Chondrocyte (in vitro differentiated cells): ENCODE measurements around the gene NUP188. TPM values are rescaled to one million over a fixed set of nuclear protein-coding genes. Genes with fewer than 3 reads are reported as not detected.
A peak's percentile ranks its signal among the peaks of the same experiment; 100 is the strongest.

Experiments used
- DNase-seq: peaks from one replicate; pipeline ENCODE4 v3.0.0; 2021; ENCODE audit warnings: mixed read lengths, low spot score
- H3K27ac Mint-ChIP-seq: one replicate; pipeline ENCODE4 v1.8.0; 2021; ENCODE audit warnings: mild to moderate bottlenecking, moderate library complexity, mixed read lengths; ENCODE audit not compliant: unreplicated experiment
- H3K27me3 Mint-ChIP-seq: 2 replicates; pipeline ENCODE4 v1.8.0; 2021; ENCODE audit warnings: low read depth, mixed read lengths
- H3K36me3 Mint-ChIP-seq: 2 replicates; pipeline ENCODE4 v1.8.0; 2021; ENCODE audit warnings: low read depth, mixed read lengths
- H3K4me1 Mint-ChIP-seq: 2 replicates; pipeline ENCODE4 v1.8.0; 2021; ENCODE audit warnings: low read depth, mild to moderate bottlenecking, mixed read lengths
- H3K4me3 Mint-ChIP-seq: one replicate; pipeline ENCODE4 v1.8.0; 2021; ENCODE audit warnings: mild to moderate bottlenecking, moderate library complexity, mixed read lengths; ENCODE audit not compliant: unreplicated experiment
- H3K9me3 Mint-ChIP-seq: 2 replicates; pipeline ENCODE4 v1.8.0; 2021; ENCODE audit warnings: low read depth, mixed read lengths
- CTCF ChIP-seq: fragments of 200-600 bp; sonication (generic); IDR thresholded peaks from 2 replicates; pipeline ENCODE4 v1.5.0; 2021; ENCODE audit warnings: antibody characterized with exemption, mild to moderate bottlenecking, moderate library complexity
- long read RNA-seq: library from polyadenylated mRNA; stranded (forward); transcript quantifications from one replicate; pipeline ENCODE4 v2.0.0, GENCODE V29; 2021
- total RNA-seq: library from RNA; stranded (reverse); gene quantifications from 3 replicates; pipeline ENCODE4 v1.2.1, GENCODE V29; 2021

The NUP188 gene
- total RNA-seq: 36.0 to 51.8 TPM (median 38.2 TPM) in 3 replicates
- long read RNA-seq, full-length matches to known transcripts: 43 of 91 reads
- long read RNA-seq, partial matches to known transcripts: 9 of 91 reads
- long read RNA-seq, other reads (novel, unspliced or antisense): 39 of 91 reads

- peak; percentile 96 for DNase-seq
- peak within 1 kb of the TSS; percentile 79 for H3K4me3 Mint-ChIP-seq
These were observed at the start of gene NUP188, which contains the start of gene DOLK for GRCh38 chr9:128947527-128948301. Gene NUP188, plus strand, starts transcription at chr9:128947699. Its CDS starts 21 bp downstream, at chr9:128947720. Gene DOLK, minus strand, starts transcription at chr9:128947603. Its CDS starts 300 bp downstream, at chr9:128947303.

GRCh38 chr9:128898382-128898781 lies 49.1 kb upstream of the NUP188 start:
- DNase-seq: no peak
- no peaks in the 10 kb centered on the region for H3K9me3 Mint-ChIP-seq
- no peaks in the 10 kb centered on the region for H3K27me3 Mint-ChIP-seq
- peaks cover 47% of the 10 kb centered on the region for H3K4me1 Mint-ChIP-seq
- no peak overlapping the region for H3K4me3 Mint-ChIP-seq
- H3K27ac Mint-ChIP-seq: no peak overlapping the region
- H3K36me3 Mint-ChIP-seq: peaks cover 9% of the 10 kb centered on the region
- no peak for TF ChIP-seq CTCF

More at GRCh38 chr9:128947527-128948301, at the start of gene NUP188, which contains the start of gene DOLK:
- Mint-ChIP-seq H3K27ac (peak within 1 kb of the TSS; percentile 98), H3K9me3 (no peaks in the 10 kb centered on the region), H3K4me1 (peaks cover 29% of the 10 kb centered on the region), H3K36me3 (no peaks in the 10 kb centered on the region), H3K27me3 (no peaks in the 10 kb centered on the region)
- TF ChIP-seq CTCF: no peak

- Mint-ChIP-seq H3K27me3 (no peaks in the 10 kb centered on the region), H3K4me1 (peaks cover 49% of the 10 kb centered on the region), H3K27ac (no peak overlapping the region), H3K36me3 (peaks cover 8% of the 10 kb centered on the region), H3K9me3 (no peaks in the 10 kb centered on the region), H3K4me3 (no peak overlapping the region)
- no peak for TF ChIP-seq CTCF
- DNase-seq: no peak
These were observed 48.5 kb upstream of the NUP188 start for GRCh38 chr9:128898845-128899565.

GRCh38 chr9:128899566-128900322 lies 47.8 kb upstream of the NUP188 start:
- Mint-ChIP-seq H3K36me3 (peaks cover 8% of the 10 kb centered on the region), H3K27me3 (no peaks in the 10 kb centered on the region), H3K27ac (no peak overlapping the region), H3K4me1 (peaks cover 51% of the 10 kb centered on the region), H3K4me3 (no peak overlapping the region), H3K9me3 (no peaks in the 10 kb centered on the region)
- TF ChIP-seq CTCF: no peak
- DNase-seq: no peak

- Mint-ChIP-seq H3K9me3 (no peaks in the 10 kb centered on the region), H3K4me3 (no peak overlapping the region), H3K36me3 (peaks cover 4% of the 10 kb centered on the region), H3K27ac (no peak overlapping the region), H3K4me1 (peaks cover 36% of the 10 kb centered on the region), H3K27me3 (no peaks in the 10 kb centered on the region)
- TF ChIP-seq CTCF: no peak
- DNase-seq: no peak
These were observed 46.1 kb upstream of the NUP188 start for GRCh38 chr9:128901379-128901778.
